Measurements from ENCODE around the gene CCDC186. TPM values are rescaled to one million over a fixed set of nuclear protein-coding genes. Genes with fewer than 3 reads are reported as not detected.

Gene CCDC186
- total and polyA plus RNA-seq, 2 of the 4 experiments (the other 2 are of a cell fraction): 3.0 to 6.1 TPM

- no peaks in the 10 kb centered on the region for H4K20me1 ChIP-seq (ENCODE audit: insufficient read depth, low read length)
- H3K9me1 ChIP-seq (ENCODE audit: insufficient read depth, low read length): no peaks in the 10 kb centered on the region
- H2BK20ac ChIP-seq (ENCODE audit: low read depth, low read length): no peak overlapping the region
- dilution Hi-C loops (cut with HindIII; ENCODE audit: low sequenced_read_pairs, unreplicated experiment): no loop called here
- no peak overlapping the region for H3K4ac ChIP-seq (ENCODE audit: low read depth, low read length)
- H4K91ac ChIP-seq (ENCODE audit: insufficient read depth, low read depth, low read length): no peak overlapping the region
- H3K27ac ChIP-seq (ENCODE audit: insufficient read depth, low read length): no peak overlapping the region
- H3K23ac ChIP-seq (ENCODE audit: low read depth, low read length): no peak overlapping the region
- H3K36me3 ChIP-seq (ENCODE audit: control insufficient read depth, insufficient read depth, low read length): no peaks in the 10 kb centered on the region
- POLR2A ChIA-PET (ENCODE audit: unreplicated experiment): no interaction called here
- no peak for TF ChIP-seq BHLHE40 (IDR thresholded peaks at IDR 0.05; ENCODE audit: low read depth, low read length)
- no peak for TF ChIP-seq SMC3 (IDR thresholded peaks at IDR 0.05; ENCODE audit: low read depth, low read length)
- H2BK5ac ChIP-seq (ENCODE audit: low read depth, low read length, poor library complexity, severe bottlenecking): no peak overlapping the region
- DNase-seq (no peak), ATAC-seq (ENCODE audit: low read depth) (no peak)
- H3K56ac ChIP-seq (ENCODE audit: extremely low read depth, insufficient read depth, low read length): no peak overlapping the region
- H4K8ac ChIP-seq (ENCODE audit: low read depth in 2 of 2, low read length in 2 of 2): no peak overlapping the region
- H3K9me3 ChIP-seq (ENCODE audit: control insufficient read depth, insufficient read depth, low read length): no peaks in the 10 kb centered on the region
- intact Hi-C loops (cut with micrococcal nuclease): no loop called here
- H4K5ac ChIP-seq (ENCODE audit: low read depth, low read length): no peak overlapping the region
- no peak overlapping the region for H2BK120ac ChIP-seq (ENCODE audit: low read depth, low read length)
- no peaks in the 10 kb centered on the region for H3K79me1 ChIP-seq (ENCODE audit: low read depth in 1 of 2, low read length in 2 of 2)
- H3K27me3 ChIP-seq (ENCODE audit: control insufficient read depth, insufficient read depth, low read length): peaks cover 8% of the 10 kb centered on the region
- H2AK9ac ChIP-seq (replicated peaks; ENCODE audit: low read depth, low read length, poor library complexity): no peak overlapping the region
- no peak overlapping the region for H3K4me3 ChIP-seq (ENCODE audit: insufficient read depth, low read depth, low read length)
- H3K18ac ChIP-seq (ENCODE audit: low read depth, low read length): no peak overlapping the region
- H2AK5ac ChIP-seq (ENCODE audit: low read depth, low read length): no peak overlapping the region
- in situ Hi-C loops (cut with MboI; ENCODE audit: low sequenced_read_pairs): no loop called here
- no peak overlapping the region for H2AFZ ChIP-seq (replicated peaks; ENCODE audit: low read length, poor library complexity)
- H3K9ac ChIP-seq (ENCODE audit: low read depth, low read length): no peak overlapping the region
- CTCF ChIA-PET: no interaction called here
- no peaks in the 10 kb centered on the region for H3K4me1 ChIP-seq (ENCODE audit: control insufficient read depth, insufficient read depth, low read length)
- H3K14ac ChIP-seq (replicated peaks; ENCODE audit: low read depth, low read length): no peak overlapping the region
- no peak overlapping the region for H3K4me2 ChIP-seq (ENCODE audit: low read depth, low read length)
- no peak overlapping the region for H2BK15ac ChIP-seq (ENCODE audit: low read depth, low read length)
- BruUV-seq (replicated peaks): no TSS peak
- 50% methylated on average over 1 of the region's 1 CpG; no CpG with 5 or more reads in 1 of the 2 experiments for WGBS, 2 experiments (ENCODE audit: extremely low coverage in 2 of 2, insufficient read length in 1 of 2)
Measured at GRCh38 chr10:114207349-114207748, 33.3 kb upstream of the CCDC186 start.
